ENCODE results near the gene SLC4A5. TPM values are rescaled to one million over a fixed set of nuclear protein-coding genes. Genes with fewer than 3 reads are reported as not detected.
"Not testable (repeated sequence)": the region's sequence is repeated elsewhere in the genome, so short reads cannot be mapped to it uniquely, and the experiment has no call there.

Gene SLC4A5
- polyA plus RNA-seq, 2 donors: 0.28 to 0.33 TPM

DNA sequence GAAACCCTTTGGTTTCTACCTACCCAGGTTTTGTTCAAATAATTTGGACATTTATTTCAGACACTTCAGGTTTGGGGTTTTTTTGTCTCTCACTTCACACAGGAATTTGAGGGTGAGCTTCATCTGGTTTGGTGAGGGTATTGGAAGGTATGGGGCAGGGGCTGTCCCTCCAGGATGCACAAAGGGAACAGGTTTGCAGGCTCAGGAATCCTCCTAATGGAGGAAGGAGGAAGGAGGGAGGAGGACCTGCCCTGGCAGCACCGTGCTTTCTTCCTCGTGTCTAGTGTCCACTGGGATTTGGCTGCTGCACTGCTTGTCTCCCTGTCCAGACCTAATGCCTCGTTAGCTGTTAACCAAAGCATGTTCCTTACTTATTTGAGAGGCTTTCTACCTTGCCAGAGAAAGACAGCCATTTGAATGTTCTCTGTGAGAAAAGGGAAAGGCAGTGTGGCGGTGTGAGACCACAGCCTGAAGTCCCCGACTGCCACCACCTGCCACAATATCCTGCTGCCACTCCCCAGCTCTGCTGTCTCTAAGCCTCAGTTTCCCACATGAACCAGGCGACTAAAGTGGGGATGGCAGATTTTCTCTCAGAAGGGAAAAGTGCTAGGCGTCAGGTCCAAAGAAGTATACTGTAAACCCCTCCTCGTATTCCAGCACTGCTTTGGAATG is 2.2 kb upstream of the SLC4A5 start:
- WGBS, 2 donors: 71 to 75% methylated on average over 8 of the region's 8 CpGs
- Histone ChIP-seq H3K4me1 (ENCODE audit: control insufficient read depth in 2 of 2, insufficient read depth in 2 of 2, low read length in 1 of 2) (no peaks in the 10 kb centered on the region), H3K36me3 (ENCODE audit: control insufficient read depth in 2 of 2, insufficient read depth in 2 of 2, low read length in 1 of 2) (no peaks in the 10 kb centered on the region), H3K9me3 (ENCODE audit: control insufficient read depth in 2 of 2, insufficient read depth in 1 of 2, low read depth in 1 of 2, low read length in 1 of 2) (no peaks in the 10 kb centered on the region), H3K4me3 (ENCODE audit: low read depth in 1 of 2, low read length in 2 of 2) (no peak overlapping the region), H3K27ac (ENCODE audit: low read depth in 2 of 2, low read length in 1 of 2) (no peak overlapping the region), H3K27me3 (ENCODE audit: control insufficient read depth in 1 of 2, insufficient read depth in 2 of 2, low read length in 2 of 2) (no peaks in the 10 kb centered on the region)

DNA sequence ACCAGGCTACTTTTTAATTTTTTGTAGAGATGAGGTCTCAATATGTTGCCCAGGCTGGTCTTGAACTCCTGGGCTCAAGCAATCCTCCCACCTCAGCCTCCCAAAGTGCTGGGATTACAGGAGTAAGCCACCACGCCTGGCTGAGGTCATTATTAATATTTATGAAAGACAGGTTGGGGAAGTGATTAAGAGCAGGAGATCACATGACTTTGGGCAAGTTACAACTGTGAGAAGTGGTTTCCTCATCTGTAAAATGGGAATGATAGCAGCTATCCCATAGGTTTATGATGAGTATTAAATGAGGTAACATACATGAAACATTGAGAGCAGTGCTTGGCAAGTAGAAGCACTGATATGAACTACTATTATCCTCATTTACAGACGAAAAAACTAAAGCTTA is 7.0 kb downstream of the SLC4A5 start:
- not testable (repeated sequence) for H3K27me3 ChIP-seq (ENCODE audit: control insufficient read depth in 1 of 2, insufficient read depth in 2 of 2, low read length in 2 of 2); H3K4me1 ChIP-seq (ENCODE audit: control insufficient read depth in 2 of 2, insufficient read depth in 2 of 2, low read length in 1 of 2); H3K9me3 ChIP-seq (ENCODE audit: control insufficient read depth in 2 of 2, insufficient read depth in 1 of 2, low read depth in 1 of 2, low read length in 1 of 2); H3K27ac ChIP-seq (ENCODE audit: low read depth in 2 of 2, low read length in 1 of 2); H3K36me3 ChIP-seq (ENCODE audit: control insufficient read depth in 2 of 2, insufficient read depth in 2 of 2, low read length in 1 of 2); H3K4me3 ChIP-seq (ENCODE audit: low read depth in 1 of 2, low read length in 2 of 2)
- WGBS, 2 donors: 62 to 72% methylated on average over 2 of the region's 2 CpGs

DNA sequence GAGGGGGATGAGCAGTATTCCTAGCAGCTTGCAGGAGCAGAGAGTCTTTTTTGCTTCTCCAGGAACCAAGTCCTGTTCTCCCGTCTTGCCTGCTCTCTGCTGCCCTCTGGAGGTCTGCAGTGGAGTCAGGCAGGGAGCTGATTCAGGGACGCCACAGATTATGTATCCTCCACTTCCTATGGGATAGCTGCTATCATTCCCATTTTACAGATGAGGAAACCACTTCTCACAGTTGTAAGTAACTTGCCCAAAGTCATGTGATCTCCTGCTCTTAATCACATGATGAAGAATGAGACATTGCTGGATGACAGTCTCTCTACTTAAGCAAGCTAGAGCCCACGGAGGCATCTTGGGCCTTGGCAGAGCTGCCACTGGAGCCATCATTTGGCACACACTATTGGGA is 8.3 kb downstream of the SLC4A5 start:
- WGBS, 2 donors: 33% methylated on average over 3 of the region's 3 CpGs
- Histone ChIP-seq H3K4me1 (ENCODE audit: control insufficient read depth in 2 of 2, insufficient read depth in 2 of 2, low read length in 1 of 2) (no peaks in the 10 kb centered on the region), H3K27ac (ENCODE audit: low read depth in 2 of 2, low read length in 1 of 2) (no peak overlapping the region), H3K4me3 (ENCODE audit: low read depth in 1 of 2, low read length in 2 of 2) (no peak overlapping the region), H3K9me3 (ENCODE audit: control insufficient read depth in 2 of 2, insufficient read depth in 1 of 2, low read depth in 1 of 2, low read length in 1 of 2) (peaks cover 0 to 5% of the 10 kb centered on the region in 2 donors), H3K36me3 (ENCODE audit: control insufficient read depth in 2 of 2, insufficient read depth in 2 of 2, low read length in 1 of 2) (peaks cover 7 to 9% of the 10 kb centered on the region in 2 donors), H3K27me3 (ENCODE audit: control insufficient read depth in 1 of 2, insufficient read depth in 2 of 2, low read length in 2 of 2) (no peaks in the 10 kb centered on the region)

DNA sequence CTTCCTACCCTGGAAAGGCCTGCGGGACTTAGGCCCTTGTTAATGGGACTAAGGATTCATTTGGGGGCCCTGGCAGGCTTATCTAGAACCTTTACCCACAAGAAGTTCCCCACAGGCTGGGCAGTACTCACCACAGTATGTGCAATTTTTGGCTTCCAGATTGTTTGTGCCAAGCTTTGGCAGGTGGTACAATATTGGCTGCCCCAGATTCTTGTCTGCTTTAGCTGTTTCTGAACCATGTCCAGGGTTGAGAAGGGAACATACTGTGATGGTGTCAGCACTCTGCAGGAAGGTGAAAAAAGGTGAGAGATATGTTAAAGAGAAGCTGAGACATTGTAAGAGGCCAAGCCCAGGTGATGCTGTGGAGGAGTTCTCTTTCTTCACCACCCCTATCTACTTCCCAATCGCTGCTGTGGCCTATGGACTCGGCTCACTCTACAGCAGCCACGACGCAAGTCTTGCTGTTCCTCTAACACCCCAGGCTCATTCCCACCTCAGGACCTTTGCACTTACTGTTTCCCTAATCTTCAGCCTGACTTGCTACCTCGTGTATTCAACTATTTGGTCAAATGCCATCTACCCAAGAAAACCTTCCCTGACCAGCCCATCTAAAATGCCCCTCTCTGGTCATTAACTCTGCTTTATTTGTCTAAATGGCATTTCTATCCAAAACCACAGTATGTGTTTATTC is 9.2 kb downstream of the SLC4A5 start:
- H3K4me3 ChIP-seq (ENCODE audit: low read depth in 1 of 2, low read length in 2 of 2): no peak overlapping the region
- peaks cover 0 to 5% of the 10 kb centered on the region in 2 donors for H3K9me3 ChIP-seq (ENCODE audit: control insufficient read depth in 2 of 2, insufficient read depth in 1 of 2, low read depth in 1 of 2, low read length in 1 of 2)
- WGBS, 2 donors: 89 to 95% methylated on average over 6 of the region's 6 CpGs
- no peaks in the 10 kb centered on the region for H3K27me3 ChIP-seq (ENCODE audit: control insufficient read depth in 1 of 2, insufficient read depth in 2 of 2, low read length in 2 of 2)
- H3K36me3 ChIP-seq (ENCODE audit: control insufficient read depth in 2 of 2, insufficient read depth in 2 of 2, low read length in 1 of 2): peaks cover 7 to 9% of the 10 kb centered on the region in 2 donors
- no peak overlapping the region for H3K27ac ChIP-seq (ENCODE audit: low read depth in 2 of 2, low read length in 1 of 2)
- no peaks in the 10 kb centered on the region for H3K4me1 ChIP-seq (ENCODE audit: control insufficient read depth in 2 of 2, insufficient read depth in 2 of 2, low read length in 1 of 2)

DNA sequence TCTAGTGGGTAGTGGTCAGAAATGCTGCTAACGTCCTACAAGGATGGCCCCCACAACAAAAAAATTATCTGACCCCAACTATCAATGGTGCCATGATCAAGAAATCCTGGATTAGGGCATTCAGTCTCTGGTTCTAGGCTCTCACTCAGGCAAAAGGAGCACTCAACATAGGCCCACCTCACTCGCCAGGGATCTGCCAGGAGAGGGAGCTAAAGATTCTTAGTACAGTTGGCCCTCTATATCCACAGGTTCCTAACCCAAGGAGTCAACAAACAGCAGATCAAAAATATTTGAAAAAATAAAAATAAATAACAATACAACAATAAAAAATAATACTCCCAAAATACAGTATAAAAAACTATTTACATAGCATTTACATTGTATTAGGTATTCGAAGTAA is 10.0 kb downstream of the SLC4A5 start:
- Histone ChIP-seq H3K4me3 (ENCODE audit: low read depth in 1 of 2, low read length in 2 of 2) (no peak overlapping the region), H3K27me3 (ENCODE audit: control insufficient read depth in 1 of 2, insufficient read depth in 2 of 2, low read length in 2 of 2) (no peaks in the 10 kb centered on the region), H3K9me3 (ENCODE audit: control insufficient read depth in 2 of 2, insufficient read depth in 1 of 2, low read depth in 1 of 2, low read length in 1 of 2) (peaks cover 0 to 5% of the 10 kb centered on the region in 2 donors), H3K27ac (ENCODE audit: low read depth in 2 of 2, low read length in 1 of 2) (no peak overlapping the region), H3K36me3 (ENCODE audit: control insufficient read depth in 2 of 2, insufficient read depth in 2 of 2, low read length in 1 of 2) (peaks cover 7 to 9% of the 10 kb centered on the region in 2 donors), H3K4me1 (ENCODE audit: control insufficient read depth in 2 of 2, insufficient read depth in 2 of 2, low read length in 1 of 2) (no peaks in the 10 kb centered on the region)
- 74 to 75% methylated on average over 3 of the region's 3 CpGs for WGBS, 2 donors

DNA sequence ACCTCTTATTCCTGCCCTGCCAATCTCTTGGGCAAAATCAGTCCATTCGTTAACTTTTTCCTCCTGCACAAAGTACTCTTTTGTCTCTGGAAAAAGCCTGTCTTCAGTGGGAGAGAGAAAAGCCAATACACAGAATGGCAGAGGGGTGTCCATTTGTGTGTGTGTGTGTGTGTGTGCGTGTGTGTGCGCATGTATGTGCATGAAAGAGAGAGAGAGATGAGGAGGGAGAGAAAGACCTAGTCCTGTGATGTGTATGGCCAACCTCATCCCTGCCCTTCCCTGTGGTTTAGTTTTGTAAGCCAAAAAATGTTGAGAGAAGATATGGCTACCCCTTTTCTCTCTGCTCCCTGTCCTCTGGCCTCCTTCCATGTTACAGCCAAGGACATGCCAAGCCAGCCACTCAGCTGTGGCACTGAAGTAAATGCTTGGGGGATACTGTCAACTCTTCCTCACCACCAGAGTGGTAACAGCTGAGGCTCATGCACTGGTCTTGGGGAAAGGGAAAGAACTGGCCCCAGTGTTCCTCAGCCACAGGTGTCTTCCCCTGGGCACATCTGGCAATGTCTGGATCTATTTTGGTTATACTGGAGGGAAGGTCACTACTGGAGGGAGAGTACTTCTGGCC is 10.6 kb downstream of the SLC4A5 start:
- Histone ChIP-seq H3K4me1 (ENCODE audit: control insufficient read depth in 2 of 2, insufficient read depth in 2 of 2, low read length in 1 of 2) (no peaks in the 10 kb centered on the region), H3K9me3 (ENCODE audit: control insufficient read depth in 2 of 2, insufficient read depth in 1 of 2, low read depth in 1 of 2, low read length in 1 of 2) (peaks cover 0 to 5% of the 10 kb centered on the region in 2 donors), H3K27ac (ENCODE audit: low read depth in 2 of 2, low read length in 1 of 2) (no peak overlapping the region), H3K4me3 (ENCODE audit: low read depth in 1 of 2, low read length in 2 of 2) (no peak overlapping the region), H3K27me3 (ENCODE audit: control insufficient read depth in 1 of 2, insufficient read depth in 2 of 2, low read length in 2 of 2) (no peaks in the 10 kb centered on the region), H3K36me3 (ENCODE audit: control insufficient read depth in 2 of 2, insufficient read depth in 2 of 2, low read length in 1 of 2) (peaks cover 7 to 9% of the 10 kb centered on the region in 2 donors)
- WGBS, 2 donors: 91% methylated on average over 3 of the region's 3 CpGs

DNA sequence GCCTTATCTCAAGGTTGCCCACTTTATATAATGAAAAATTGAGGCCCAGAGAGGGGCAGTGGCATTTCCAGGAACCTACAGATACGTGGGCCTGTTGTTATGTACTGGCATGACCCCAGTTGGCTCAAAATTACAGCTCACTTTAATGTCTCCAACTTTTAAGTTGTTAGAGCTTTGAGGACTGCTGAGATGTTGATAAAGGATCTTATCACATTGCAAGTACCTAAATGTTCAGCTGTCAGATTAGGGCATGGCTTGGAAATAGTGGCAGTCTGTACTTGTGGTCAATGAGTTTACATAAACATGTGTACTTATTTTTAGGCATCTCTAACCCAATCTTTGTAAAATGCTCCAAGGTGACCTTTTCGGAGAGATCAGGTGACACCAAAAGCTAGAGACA is 14.6 kb downstream of the SLC4A5 start:
- no peak overlapping the region for H3K27ac ChIP-seq (ENCODE audit: low read depth in 2 of 2, low read length in 1 of 2)
- no peaks in the 10 kb centered on the region for H3K27me3 ChIP-seq (ENCODE audit: control insufficient read depth in 1 of 2, insufficient read depth in 2 of 2, low read length in 2 of 2)
- H3K4me3 ChIP-seq (ENCODE audit: low read depth in 1 of 2, low read length in 2 of 2): no peak overlapping the region
- H3K4me1 ChIP-seq (ENCODE audit: control insufficient read depth in 2 of 2, insufficient read depth in 2 of 2, low read length in 1 of 2): no peaks in the 10 kb centered on the region
- peaks cover 7 to 9% of the 10 kb centered on the region in 2 donors for H3K36me3 ChIP-seq (ENCODE audit: control insufficient read depth in 2 of 2, insufficient read depth in 2 of 2, low read length in 1 of 2)
- 80 to 83% methylated on average over 2 of the region's 2 CpGs for WGBS, 2 donors
- peaks cover 0 to 5% of the 10 kb centered on the region in 2 donors for H3K9me3 ChIP-seq (ENCODE audit: control insufficient read depth in 2 of 2, insufficient read depth in 1 of 2, low read depth in 1 of 2, low read length in 1 of 2)

DNA sequence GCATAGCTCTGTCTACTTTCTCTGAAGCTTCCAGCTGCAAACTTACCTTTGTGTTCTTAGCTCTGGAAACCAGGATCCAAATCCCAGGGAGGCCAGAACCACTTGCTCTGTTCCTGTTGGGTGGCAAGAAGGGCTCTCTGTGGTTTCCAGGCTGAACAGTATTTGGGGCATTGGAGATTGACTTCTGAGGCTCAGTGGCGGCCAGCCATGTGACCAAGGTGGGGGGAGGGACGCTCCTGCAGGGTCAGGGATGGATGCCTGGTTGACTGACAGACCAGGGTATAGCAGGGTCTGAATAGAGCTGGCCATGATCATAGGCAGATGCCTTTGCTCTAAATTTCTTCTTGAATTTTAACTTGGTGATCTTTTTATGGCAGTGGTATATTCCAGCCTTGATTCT is 15.1 kb downstream of the SLC4A5 start:
- WGBS, 2 donors: 88 to 95% methylated on average over 2 of the region's 2 CpGs
- Histone ChIP-seq H3K9me3 (ENCODE audit: control insufficient read depth in 2 of 2, insufficient read depth in 1 of 2, low read depth in 1 of 2, low read length in 1 of 2) (peaks cover 0 to 5% of the 10 kb centered on the region in 2 donors), H3K36me3 (ENCODE audit: control insufficient read depth in 2 of 2, insufficient read depth in 2 of 2, low read length in 1 of 2) (peaks cover 6 to 9% of the 10 kb centered on the region in 2 donors), H3K27ac (ENCODE audit: low read depth in 2 of 2, low read length in 1 of 2) (no peak overlapping the region), H3K4me1 (ENCODE audit: control insufficient read depth in 2 of 2, insufficient read depth in 2 of 2, low read length in 1 of 2) (no peaks in the 10 kb centered on the region), H3K4me3 (ENCODE audit: low read depth in 1 of 2, low read length in 2 of 2) (no peak overlapping the region), H3K27me3 (ENCODE audit: control insufficient read depth in 1 of 2, insufficient read depth in 2 of 2, low read length in 2 of 2) (no peaks in the 10 kb centered on the region)

DNA sequence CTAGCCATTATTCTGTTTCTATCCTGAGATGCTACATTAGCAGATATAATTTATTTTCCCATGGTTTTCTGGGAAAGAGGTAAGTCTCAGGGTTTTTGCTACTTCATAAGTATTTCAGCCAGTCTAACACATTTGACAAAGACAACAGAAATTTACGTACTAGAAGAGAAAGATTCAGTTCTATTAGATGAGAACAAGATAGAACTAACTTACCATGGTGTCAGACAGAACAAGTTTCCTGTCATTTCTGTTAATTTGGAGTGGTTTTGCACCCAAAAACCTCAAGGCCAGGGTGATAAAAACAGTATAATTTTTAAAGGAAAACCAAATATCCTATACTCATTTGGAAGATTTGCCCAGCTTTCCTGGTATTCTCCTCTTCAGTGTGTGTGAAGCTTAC is 15.6 kb downstream of the SLC4A5 start:
- H3K4me1 ChIP-seq (ENCODE audit: control insufficient read depth in 2 of 2, insufficient read depth in 2 of 2, low read length in 1 of 2): no peaks in the 10 kb centered on the region
- no peak overlapping the region for H3K27ac ChIP-seq (ENCODE audit: low read depth in 2 of 2, low read length in 1 of 2)
- H3K4me3 ChIP-seq (ENCODE audit: low read depth in 1 of 2, low read length in 2 of 2): no peak overlapping the region
- WGBS, 2 donors: 92% methylated on average over 1 of the region's 1 CpG
- peaks cover 1 to 9% of the 10 kb centered on the region in 2 donors for H3K36me3 ChIP-seq (ENCODE audit: control insufficient read depth in 2 of 2, insufficient read depth in 2 of 2, low read length in 1 of 2)
- peaks cover 0 to 5% of the 10 kb centered on the region in 2 donors for H3K9me3 ChIP-seq (ENCODE audit: control insufficient read depth in 2 of 2, insufficient read depth in 1 of 2, low read depth in 1 of 2, low read length in 1 of 2)
- H3K27me3 ChIP-seq (ENCODE audit: control insufficient read depth in 1 of 2, insufficient read depth in 2 of 2, low read length in 2 of 2): no peaks in the 10 kb centered on the region

All from esophagus (tissue), 2 donors.